GM04504 (cell line): ENCODE measurements around the gene TFDP3.

Experiments used
- DNase-seq: peaks from one replicate; pipeline ENCODE4 v3.0.0-alpha.2; 2012; ENCODE audit warnings: low read depth

Gene TFDP3

DNA sequence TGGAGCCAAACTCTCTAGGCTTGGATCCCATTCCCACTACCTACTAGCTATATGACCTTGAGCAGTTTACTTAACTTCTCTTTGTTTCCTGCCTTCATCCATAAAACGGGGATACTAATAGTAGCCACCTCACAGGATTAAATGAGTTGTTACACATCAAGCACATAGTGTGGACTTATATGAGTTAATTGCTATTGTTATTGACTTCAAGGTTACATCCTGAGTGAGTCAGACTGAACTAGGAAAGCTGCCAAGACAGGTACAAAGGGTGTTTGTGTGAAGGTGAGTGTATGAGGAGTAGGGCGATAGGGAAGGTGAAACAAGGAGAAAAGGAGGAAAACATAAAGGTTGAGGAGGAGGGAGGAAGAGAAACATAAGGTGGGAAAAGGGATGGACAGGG is 32.2 kb downstream of the TFDP3 start:
- DNase-seq = no peak

GRCh38 chrX:133185119-133185518 is 33.0 kb downstream of the TFDP3 start:
- no peak for DNase-seq

DNA sequence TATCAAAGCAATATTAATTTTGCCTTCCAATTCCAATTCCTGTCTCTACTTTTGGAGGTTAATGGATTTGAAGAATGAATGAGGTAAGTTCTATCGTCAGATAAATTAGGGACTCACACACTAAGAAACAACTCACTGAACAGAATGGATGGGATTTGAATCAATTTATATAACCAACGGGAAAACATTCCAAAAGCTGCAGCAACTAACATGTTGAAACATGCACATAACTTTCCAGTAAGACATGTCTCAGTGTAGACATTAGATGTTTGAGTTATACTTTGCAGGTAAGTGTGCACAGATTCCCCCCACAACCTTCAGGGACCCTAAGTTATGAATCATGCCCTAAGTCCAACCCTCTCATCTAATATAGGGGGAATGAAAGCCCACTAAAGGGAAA is 34.3 kb downstream of the TFDP3 start:
- DNase-seq = no peak

DNA sequence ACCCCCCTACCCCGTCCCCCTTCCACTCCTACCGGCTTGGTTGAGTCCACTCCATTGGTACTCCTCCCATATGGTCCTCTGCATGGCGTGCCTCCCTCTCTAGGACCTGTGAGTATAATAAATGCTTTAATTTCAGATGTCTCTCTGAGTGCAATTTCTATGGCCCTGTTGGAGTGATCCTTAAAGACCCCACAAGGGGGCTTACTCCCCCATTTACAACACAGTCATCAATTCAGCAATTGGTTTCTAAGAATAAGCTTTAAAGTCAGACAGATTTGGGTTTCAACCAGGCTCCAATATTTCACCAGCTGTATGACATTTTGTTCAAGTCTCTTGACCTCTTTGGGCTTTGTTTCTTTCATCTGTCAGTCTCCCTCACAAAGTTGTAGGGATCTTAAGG is 38.7 kb downstream of the TFDP3 start:
- DNase-seq = no peak

GRCh38 chrX:133177202-133177601 is 41.0 kb downstream of the TFDP3 start:
- no peak for DNase-seq

DNA sequence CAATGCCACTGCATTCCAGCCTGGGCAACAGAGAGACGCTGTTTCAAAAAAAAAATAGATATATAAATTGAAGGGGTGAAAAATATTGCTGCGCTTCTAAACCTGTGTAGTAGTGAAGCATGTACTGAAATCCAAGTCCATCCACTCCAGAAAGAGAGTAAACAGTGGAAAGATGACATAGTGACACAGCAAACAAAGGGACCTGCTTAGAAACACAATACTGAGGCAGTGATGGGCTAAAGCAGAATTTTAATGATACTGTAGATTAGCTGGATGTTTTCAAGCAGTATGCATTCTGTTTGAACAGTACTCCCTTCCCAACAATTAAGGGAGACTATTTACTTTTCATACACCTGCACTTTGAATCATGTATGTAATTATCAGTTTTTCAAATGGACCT is 42.5 kb downstream of the TFDP3 start:
- no peak for DNase-seq

DNA sequence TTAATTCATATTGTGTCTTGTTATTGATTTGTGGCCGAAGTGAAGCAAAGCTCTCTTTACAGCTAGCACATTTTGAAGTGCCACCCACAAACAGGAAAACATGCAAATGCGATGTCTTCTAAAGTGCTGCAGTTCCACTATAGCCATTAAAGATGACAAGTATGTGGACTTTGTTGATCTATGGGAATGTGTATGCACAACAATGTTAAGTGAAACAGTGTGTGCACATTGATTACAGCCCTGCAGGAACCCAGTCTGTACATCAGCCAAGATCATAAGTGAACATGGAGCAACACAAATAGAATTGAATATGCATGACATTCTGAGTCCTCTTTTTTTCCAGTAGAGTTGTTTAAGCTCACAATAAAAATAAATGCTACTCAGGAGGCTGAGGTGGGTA is 43.0 kb downstream of the TFDP3 start:
- DNase-seq = no peak

DNA sequence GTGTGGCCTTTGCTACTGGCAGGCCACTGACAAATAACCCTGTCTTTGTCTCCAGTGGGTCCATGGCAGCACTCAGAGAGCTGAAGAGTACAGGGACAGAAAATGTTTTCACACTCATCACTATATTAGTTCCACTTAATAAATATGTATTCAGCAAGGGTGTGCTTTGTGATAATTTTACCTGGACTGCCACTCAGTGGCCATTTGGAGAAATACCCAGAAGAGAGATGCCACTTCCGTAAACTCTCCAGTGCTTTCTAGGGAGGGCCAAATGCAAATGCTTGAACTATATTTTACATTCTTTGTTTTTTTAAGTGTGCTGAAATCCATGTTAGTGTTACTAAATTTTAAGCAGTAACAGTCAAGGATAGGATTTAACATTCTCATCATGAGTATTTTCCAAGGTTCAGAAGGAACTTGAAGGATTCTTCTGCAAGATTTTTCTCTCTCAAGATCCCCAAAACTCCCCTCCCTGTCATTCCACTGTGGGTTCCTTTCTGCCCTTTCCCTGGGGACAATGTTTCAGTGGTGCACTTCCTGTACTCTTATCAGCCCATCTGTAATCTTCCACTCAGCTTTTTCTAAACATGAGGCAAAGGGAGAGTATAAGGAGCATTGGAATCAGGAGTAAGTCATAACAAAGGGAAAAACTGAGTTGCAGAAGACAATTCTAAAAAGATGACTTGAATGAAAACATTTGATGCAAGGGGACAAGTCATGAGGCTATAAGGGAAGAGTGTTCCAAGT is 46.0 kb downstream of the TFDP3 start:
- DNase-seq = no peak
